ENCODE results near the gene ELOVL5.
"Not testable (repeated sequence)": the region's sequence is repeated elsewhere in the genome, so short reads cannot be mapped to it uniquely, and the experiment has no call there.

The ELOVL5 gene

GRCh38 chr6:53348371-53349208 is at the start of gene ELOVL5:
TSS of gene ELOVL5 (minus strand) at chr6:53348950. CDS start at chr6:53295699, 53,251 bp downstream.
- DNase-seq, result peak; percentile 97

DNA sequence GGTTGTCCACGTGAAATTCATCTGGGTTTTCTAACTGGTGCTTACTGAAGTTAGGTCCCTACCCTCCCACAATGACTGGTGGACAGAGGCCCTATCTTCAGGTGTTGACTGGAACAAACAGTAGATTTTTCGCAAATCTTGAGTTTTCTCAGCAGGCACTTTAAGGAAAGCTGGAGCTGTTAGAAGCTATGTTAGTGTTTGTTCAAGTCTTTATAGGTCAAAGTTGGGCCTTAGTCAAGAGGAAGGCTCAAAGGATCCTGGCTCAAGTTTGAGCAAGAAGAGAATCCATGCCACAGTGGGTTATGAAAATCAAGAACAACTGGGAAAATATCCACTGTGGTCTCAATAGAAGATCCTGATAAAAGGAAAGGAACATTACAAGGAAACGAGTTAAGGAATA is 48.5 kb upstream of the ELOVL5 start:
- DNase-seq, result no peak

DNA sequence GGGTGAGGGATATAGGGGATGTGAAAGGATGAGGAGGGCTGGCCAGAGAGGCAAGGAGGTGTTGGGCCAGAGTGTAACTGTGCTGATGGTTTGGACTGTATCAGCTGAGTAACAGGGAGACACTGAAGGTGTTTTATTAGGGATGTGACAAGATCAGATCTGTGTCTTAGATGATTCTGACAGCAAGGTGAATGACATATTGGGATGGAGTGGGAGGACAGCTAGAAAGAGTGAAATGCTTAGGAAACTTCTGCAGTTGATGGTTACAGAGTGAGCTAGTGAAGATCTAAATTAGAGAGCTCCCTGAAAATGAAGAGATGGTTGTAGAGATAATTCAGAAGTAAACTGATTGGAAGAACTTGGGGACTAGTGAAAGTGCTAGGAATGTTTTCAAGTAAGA is 47.2 kb upstream of the ELOVL5 start:
- DNase-seq, result no peak

DNA sequence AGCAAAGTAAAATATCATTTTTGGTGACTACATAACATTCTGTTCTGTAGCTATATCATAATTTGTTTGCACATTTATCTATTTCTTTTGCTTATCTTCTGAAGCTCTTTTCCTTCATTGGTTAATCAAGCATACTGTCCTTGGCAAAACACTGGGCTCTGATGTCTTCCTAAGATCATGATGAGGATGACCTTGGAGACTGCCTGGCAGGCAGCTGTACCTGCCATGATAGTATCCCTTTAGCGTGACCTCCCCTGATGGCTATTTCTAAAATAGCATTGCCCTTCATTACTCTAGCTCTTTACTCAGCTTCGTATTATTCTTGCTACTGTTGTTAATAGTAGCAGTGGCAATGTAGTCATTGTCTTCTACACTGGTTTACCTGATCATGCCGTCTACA is 46.0 kb upstream of the ELOVL5 start:
- DNase-seq, result no peak

- DNase-seq, result no peak
These were observed 42.4 kb upstream of the ELOVL5 start for GRCh38 chr6:53391170-53391569.

GRCh38 chr6:53390010-53390409 is 41.3 kb upstream of the ELOVL5 start:
- DNase-seq, result no peak

DNA sequence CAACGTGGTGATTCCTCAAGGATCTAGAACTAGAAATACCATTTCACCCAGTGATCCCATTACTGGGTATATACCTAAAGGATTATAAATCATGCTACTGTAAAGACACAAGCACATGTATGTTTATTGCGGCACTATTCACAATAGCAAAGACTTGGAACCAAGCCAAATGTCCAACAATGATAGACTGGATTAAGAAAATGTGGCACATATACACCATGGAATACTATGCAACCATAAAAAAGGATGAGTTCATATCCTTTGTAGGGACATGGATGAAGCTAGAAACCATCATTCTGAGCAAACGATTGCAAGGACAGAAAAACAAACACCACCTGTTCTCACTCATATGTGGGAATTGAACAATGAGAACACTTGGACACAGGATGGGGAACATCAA is 39.9 kb upstream of the ELOVL5 start:
- DNase-seq, result not testable (repeated sequence)

- no peak for DNase-seq
These were observed 33.7 kb upstream of the ELOVL5 start for GRCh38 chr6:53382421-53382820.

- DNase-seq, result no peak
These were observed 29.5 kb upstream of the ELOVL5 start for GRCh38 chr6:53378208-53378607.

DNA sequence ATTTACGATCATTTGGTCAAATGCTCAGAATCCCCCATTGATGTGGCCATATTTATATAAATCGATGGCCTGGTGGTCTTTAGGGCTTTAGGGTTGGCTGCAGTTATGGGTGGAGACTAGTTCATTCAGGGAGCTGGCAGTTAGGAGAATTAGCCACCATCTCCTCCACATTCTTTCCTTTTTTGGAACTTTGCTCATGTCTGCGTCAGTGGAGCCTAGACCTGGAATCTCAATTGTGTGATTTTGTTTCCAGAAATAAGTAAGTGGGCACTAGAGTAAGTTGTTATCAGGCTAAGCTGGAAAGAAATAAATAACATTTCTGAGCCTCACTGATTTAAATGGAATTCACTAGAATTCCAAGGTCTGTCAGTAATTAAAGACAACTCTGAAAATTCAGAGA is 29.0 kb upstream of the ELOVL5 start:
- DNase-seq, result no peak

DNA sequence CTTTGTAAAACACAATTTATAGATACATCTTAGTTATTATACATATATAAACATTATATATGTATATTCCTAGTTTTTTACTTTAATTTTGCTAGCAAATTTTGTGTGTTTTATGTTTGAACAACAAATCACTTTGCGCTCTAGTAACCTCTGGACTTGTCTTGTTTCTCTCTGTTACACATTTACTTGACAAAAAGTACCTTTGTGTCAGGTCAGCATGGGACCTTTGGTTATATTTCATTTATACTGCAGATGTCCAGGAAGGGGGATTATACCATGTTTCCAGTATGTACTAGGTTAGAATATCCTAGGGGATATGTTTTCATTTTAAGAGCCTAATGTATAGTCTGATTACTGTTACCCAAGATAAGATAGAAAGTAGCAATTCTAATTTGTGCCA is 28.5 kb upstream of the ELOVL5 start:
- no peak for DNase-seq

DNA sequence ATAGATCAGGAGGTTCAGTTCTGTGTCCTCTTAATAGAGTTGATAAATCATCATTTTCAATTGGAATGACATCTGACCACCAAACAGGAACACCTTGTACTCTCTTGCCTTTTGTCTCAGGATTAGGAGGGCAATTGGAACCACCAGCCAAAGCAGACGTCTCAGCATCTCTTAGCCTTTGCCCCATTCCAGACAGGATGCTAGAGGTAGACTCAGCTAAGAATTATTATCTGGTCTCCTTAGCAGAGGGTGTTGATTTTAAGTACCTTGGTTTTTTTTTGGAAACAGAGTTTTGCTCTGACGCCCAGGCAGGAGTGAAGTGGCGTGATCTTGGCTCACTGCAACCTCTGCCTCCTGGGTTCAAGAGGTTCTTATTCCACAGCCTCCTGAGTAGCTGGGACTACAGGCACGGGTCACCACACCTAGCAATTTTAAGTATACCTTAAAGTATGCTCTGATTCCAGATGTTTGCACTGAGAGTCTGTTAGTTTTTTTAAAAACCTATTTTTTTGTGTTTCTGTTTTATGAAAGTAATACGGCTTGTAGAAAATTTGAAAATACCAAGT is 28.0 kb upstream of the ELOVL5 start:
- DNase-seq, result no peak

DNA sequence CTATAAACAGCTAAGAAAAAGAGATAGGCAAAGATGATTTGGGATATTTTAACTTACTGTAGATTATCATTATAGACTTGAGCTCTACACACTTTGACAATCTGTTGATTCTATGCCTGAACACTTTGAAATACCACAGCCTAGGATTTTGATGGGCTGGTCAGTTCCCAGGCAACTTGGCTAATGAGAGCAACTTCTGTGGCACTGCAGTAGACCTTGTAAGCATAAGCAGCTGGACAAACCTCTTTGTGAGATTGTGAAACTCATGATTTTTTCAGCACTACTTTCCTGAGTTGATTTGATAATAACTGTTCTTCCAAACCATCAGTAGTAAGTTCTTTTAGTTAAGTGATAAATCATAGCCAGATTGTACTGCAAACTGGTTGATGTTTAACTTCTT is 27.1 kb upstream of the ELOVL5 start:
- DNase-seq, result no peak

GRCh38 chr6:53373638-53374037 is 24.9 kb upstream of the ELOVL5 start:
- no peak for DNase-seq

DNA sequence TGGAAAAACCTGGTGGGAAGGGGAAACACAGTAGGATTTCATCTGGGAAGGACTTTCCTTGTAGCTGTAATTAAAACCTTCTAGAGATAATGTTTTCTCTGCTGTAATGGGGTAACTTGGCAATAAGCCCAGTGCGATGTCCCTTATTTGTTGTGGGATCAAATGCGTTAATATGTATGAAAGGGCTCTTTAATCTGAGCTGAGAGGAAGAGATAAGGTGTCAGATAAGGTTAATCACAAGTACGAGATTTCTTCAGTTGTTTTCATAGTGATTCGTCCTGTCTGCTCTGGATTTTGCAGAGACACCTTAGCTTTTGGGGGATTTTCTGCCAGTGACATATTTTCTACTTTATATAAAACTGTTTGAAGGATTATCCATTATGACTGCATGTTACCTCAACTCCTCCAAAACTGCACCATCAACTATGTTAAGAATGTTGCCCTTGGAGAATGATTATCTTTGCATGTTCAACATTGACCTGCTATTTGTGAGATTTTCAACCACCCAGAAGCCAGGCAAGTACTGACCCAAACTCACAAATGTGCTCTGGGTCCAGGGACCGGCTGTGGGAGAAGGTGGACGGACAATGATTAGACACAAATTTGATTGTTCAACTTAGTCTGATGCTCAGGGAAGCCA is 21.2 kb upstream of the ELOVL5 start:
- DNase-seq, result no peak

DNA sequence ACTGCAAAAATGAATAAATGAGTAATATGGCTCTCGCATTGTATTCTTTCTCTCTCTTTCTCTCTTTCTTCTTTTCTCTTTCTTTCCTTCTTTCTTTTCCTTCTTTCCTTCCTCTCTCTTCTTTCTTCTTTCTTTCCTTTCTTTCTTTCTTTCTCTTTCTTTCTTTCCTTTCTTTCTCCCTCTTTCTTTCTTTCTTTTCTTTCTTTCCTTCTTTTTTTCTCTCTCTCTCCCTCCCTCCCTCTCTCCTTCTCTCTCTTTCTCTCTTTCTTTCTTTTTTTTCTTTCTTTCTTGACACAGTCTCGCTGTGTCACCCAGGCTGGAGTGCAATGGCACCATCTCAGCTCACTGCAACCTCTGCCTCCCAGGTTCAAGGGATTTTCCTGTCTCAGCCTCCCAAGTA is 20.3 kb upstream of the ELOVL5 start:
- no peak for DNase-seq

DNA sequence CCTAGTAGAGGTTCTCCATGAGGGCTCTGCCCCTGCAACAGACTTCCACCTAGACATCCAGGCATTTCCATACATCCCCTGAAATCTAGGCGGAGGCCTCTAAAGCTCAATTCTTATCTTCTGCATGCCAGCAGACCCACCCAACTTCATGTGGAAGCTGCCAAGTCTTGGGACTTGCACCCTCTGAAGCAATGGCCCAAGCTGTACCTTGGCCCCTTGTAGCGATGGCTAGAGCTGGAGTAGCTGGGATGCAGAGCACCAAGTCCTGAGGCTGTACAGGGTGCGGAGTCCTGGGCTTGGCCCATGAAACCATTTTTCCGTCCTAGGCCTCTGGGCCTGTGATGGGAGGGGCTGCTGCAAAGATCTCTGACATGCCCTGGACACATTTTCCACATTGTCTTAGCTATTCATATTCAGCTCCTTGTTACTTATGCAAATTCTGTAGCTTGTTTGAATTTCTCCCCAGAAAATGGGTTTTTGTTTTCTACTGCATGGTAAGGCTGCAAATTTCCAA is 17.4 kb upstream of the ELOVL5 start:
- DNase-seq, result no peak

- DNase-seq, result no peak
These were observed 14.8 kb upstream of the ELOVL5 start for GRCh38 chr6:53363341-53364079.

GRCh38 chr6:53361549-53362031 is 12.8 kb upstream of the ELOVL5 start:
- peak; percentile 21 for DNase-seq

DNA sequence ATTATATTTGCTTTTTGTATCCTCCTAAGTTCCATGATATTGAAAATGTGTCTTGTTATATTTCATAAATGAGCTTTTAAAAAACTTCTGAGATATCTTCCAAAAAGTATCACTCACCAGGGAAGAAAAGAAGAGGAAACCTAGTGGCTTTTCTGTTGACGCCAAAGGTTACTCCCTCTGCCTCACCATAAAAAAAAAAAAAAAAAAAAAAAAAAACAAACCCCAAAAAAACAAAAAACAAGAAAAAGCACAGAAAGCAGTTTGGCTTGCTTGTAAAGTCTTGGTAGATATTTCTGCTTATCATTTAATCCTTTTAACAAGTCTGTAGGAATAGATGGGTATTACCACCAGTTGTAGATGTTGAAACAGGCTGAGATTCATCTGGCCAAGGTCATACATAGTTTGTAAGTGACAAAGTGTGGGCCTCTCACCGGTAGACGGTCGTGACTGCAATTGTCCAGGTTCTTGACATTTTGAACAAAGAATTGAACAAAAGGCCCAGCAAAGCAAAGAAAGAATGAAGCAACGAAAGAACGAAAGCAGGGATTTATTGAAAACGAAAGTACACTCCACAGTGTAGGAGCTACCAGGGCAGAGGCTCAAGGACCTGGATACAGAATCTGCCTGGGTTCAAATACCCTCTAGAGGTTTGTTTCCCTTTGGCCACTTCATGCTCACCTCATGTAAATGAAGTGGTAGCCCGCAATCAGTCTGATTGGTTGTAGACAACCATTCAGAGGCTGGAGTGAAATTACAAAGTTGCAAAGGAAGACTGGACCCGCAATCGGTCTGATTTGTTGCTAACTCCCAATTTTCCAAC is 11.6 kb upstream of the ELOVL5 start:
- no peak for DNase-seq

- no peak for DNase-seq
These were observed 11.0 kb upstream of the ELOVL5 start for GRCh38 chr6:53359843-53360092.

DNA sequence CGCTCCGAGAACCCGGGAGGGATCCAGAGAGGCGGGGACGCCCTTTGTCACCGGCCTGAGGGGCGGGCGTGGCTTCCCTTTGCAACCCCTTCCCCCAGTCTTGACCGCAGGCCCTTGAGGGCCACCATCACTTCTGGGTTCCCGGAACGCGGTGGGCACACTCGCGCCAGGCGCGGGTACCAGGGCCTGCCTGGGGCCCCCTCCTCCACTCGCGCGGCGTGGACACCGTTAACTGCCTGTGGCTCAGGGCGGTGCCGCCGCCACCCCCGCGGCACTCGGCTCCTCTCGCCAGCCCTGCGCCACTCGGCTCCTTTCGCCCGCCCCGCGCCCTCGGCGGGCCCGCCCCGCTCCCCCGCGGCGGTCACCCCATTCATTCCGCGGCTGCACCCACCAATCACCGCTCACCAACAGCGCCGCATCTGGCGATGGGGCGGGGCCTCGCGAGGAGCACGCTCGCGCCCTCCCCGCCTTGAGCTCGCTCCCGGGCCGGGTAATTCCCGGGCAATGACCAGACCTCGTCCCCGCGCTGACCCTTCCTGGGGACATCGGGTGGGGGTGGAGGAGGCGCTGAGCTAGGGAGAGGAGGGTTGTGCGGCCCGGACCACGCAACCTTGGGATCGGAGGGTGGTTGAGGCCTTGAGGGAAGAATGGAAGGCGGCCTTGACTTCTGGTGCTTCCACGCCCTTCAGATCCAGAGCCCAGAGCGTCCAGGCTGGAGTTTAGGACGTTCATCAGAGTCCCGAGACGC is 10.5 kb upstream of the ELOVL5 start:
- peak; percentile 89 for DNase-seq
